ENCODE data around the gene CYP26B1.

The CYP26B1 gene

GRCh38 chr2:72166279-72166678 lies 18.6 kb upstream of the CYP26B1 start:
- H3K36me3 ChIP-seq (ENCODE audit: insufficient read depth, low read length), result no peaks in the 10 kb centered on the region
- H3K4me2 ChIP-seq (ENCODE audit: insufficient read depth, low read length), result no peak overlapping the region
- ATAC-seq (ENCODE audit: insufficient read depth, low read depth), result no peak
- no peaks in the 10 kb centered on the region for H4K20me1 ChIP-seq (ENCODE audit: insufficient read depth, low read length)
- no peaks in the 10 kb centered on the region for H3K9me3 ChIP-seq (ENCODE audit: insufficient read depth, low read length, severe bottlenecking)
- DNase-seq, result no peak
- no peak overlapping the region for H3K4me3 ChIP-seq (ENCODE audit: low read depth in 1 of 2, low read length in 2 of 2)
- no peak overlapping the region for H2AFZ ChIP-seq (ENCODE audit: low read depth, low read length)
- H3K9ac ChIP-seq (ENCODE audit: low read depth, low read length), result no peak overlapping the region
- no peak for TF ChIP-seq EZH2 (IDR thresholded peaks at IDR 0.05; ENCODE audit: borderline replicate concordance, low read depth, low read length, severe bottlenecking)
- TF ChIP-seq CTCF (IDR thresholded peaks at IDR 0.05; ENCODE audit: borderline replicate concordance, extremely low read depth, low read length, poor library complexity, severe bottlenecking), result no peak
- H3K4me1 ChIP-seq (ENCODE audit: insufficient read depth, low read length), result no peaks in the 10 kb centered on the region
- H3K27me3 ChIP-seq (ENCODE audit: insufficient read depth, low read length, poor library complexity), result no peaks in the 10 kb centered on the region
- H3K79me2 ChIP-seq (ENCODE audit: insufficient read depth, low read length), result no peaks in the 10 kb centered on the region
- H3K27ac ChIP-seq (ENCODE audit: low read length), result no peak overlapping the region

- no peak overlapping the region for H3K27ac ChIP-seq (ENCODE audit: low read length)
- no peaks in the 10 kb centered on the region for H3K27me3 ChIP-seq (ENCODE audit: insufficient read depth, low read length, poor library complexity)
- ATAC-seq (ENCODE audit: insufficient read depth, low read depth) (no peak), DNase-seq (no peak)
- H3K4me1 ChIP-seq (ENCODE audit: insufficient read depth, low read length), result no peaks in the 10 kb centered on the region
- H4K20me1 ChIP-seq (ENCODE audit: insufficient read depth, low read length), result no peaks in the 10 kb centered on the region
- TF ChIP-seq EZH2 (IDR thresholded peaks at IDR 0.05; ENCODE audit: borderline replicate concordance, low read depth, low read length, severe bottlenecking), result no peak
- TF ChIP-seq CTCF (IDR thresholded peaks at IDR 0.05; ENCODE audit: borderline replicate concordance, extremely low read depth, low read length, poor library complexity, severe bottlenecking), result no peak
- H3K9me3 ChIP-seq (ENCODE audit: insufficient read depth, low read length, severe bottlenecking), result no peaks in the 10 kb centered on the region
- no peaks in the 10 kb centered on the region for H3K79me2 ChIP-seq (ENCODE audit: insufficient read depth, low read length)
- no peak overlapping the region for H3K4me2 ChIP-seq (ENCODE audit: insufficient read depth, low read length)
- no peaks in the 10 kb centered on the region for H3K36me3 ChIP-seq (ENCODE audit: insufficient read depth, low read length)
- no peak overlapping the region for H2AFZ ChIP-seq (ENCODE audit: low read depth, low read length)
- no peak overlapping the region for H3K9ac ChIP-seq (ENCODE audit: low read depth, low read length)
- no peak overlapping the region for H3K4me3 ChIP-seq (ENCODE audit: low read depth in 1 of 2, low read length in 2 of 2)
Measured at GRCh38 chr2:72165792-72166191, 18.1 kb upstream of the CYP26B1 start.

DNA sequence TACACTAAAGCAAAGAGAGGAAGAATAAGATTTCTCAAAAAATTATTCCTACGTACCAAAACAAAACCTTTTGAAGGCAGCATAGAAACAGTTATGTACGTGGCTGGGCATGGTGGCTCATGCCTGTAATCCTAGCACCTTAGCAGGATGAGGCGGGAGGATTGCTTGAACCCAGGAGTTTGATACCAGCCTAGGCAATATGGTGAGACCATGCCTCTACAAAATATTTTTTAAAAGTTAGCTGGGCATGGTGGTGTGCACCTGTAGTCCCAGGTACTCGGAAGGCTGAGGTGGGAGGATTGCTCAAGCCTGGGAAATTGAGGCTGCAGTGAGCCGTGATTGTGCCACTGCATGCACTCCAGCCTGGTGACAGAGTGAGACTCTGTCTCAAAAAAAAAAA lies 14.9 kb upstream of the CYP26B1 start:
- no peak overlapping the region for H3K9ac ChIP-seq (ENCODE audit: low read depth, low read length)
- ATAC-seq (ENCODE audit: insufficient read depth, low read depth) (no peak), DNase-seq (no peak)
- no peaks in the 10 kb centered on the region for H3K36me3 ChIP-seq (ENCODE audit: insufficient read depth, low read length)
- no peak overlapping the region for H3K27ac ChIP-seq (ENCODE audit: low read length)
- H3K79me2 ChIP-seq (ENCODE audit: insufficient read depth, low read length), result no peaks in the 10 kb centered on the region
- no peak for TF ChIP-seq CTCF (IDR thresholded peaks at IDR 0.05; ENCODE audit: borderline replicate concordance, extremely low read depth, low read length, poor library complexity, severe bottlenecking)
- no peak for TF ChIP-seq EZH2 (IDR thresholded peaks at IDR 0.05; ENCODE audit: borderline replicate concordance, low read depth, low read length, severe bottlenecking)
- no peaks in the 10 kb centered on the region for H3K9me3 ChIP-seq (ENCODE audit: insufficient read depth, low read length, severe bottlenecking)
- H3K4me2 ChIP-seq (ENCODE audit: insufficient read depth, low read length), result no peak overlapping the region
- no peaks in the 10 kb centered on the region for H4K20me1 ChIP-seq (ENCODE audit: insufficient read depth, low read length)
- no peak overlapping the region for H2AFZ ChIP-seq (ENCODE audit: low read depth, low read length)
- H3K27me3 ChIP-seq (ENCODE audit: insufficient read depth, low read length, poor library complexity), result no peaks in the 10 kb centered on the region
- H3K4me1 ChIP-seq (ENCODE audit: insufficient read depth, low read length), result no peaks in the 10 kb centered on the region
- H3K4me3 ChIP-seq (ENCODE audit: low read depth in 1 of 2, low read length in 2 of 2), result no peak overlapping the region

All from DND-41 (cell line).